A375 (cell line): ENCODE measurements around the gene TIMM44. TPM values are rescaled to one million over a fixed set of nuclear protein-coding genes. Genes with fewer than 3 reads are reported as not detected.

Source experiments
- total RNA-seq: library from RNA; depleted of rRNA; stranded (reverse); fragments of >200 nt; shearing (Covaris generic); gene quantifications from 2 replicates; pipeline ENCODE4 v1.2.3, GENCODE V29; 2014; rRNA removed

The TIMM44 gene
- total RNA-seq: 182 and 208 TPM in 2 replicates

GRCh38 chr19:7943444-7944176 lies at the start of gene TIMM44:
TSS of gene TIMM44 (minus strand) at chr19:7943666. CDS start at chr19:7943651, 15 bp downstream.

GRCh38 chr19:7926021-7926726 lies 17.3 kb downstream of the TIMM44 start, which contains the start of gene CTXN1:
TSS of gene CTXN1 (minus strand) at chr19:7926135. CDS start at chr19:7925538, 597 bp downstream.

GRCh38 chr19:7919610-7920518 lies 23.6 kb downstream of the TIMM44 start, which contains the start of gene SNAPC2:
TSS of gene SNAPC2 (plus strand) at chr19:7920338. CDS start at chr19:7920367, 29 bp downstream.

GRCh38 chr19:7914598-7915045 lies 28.8 kb downstream of the TIMM44 start, which contains the start of gene TGFBR3L:
TSS of gene TGFBR3L (plus strand) at chr19:7914830.

GRCh38 chr19:7903244-7904073 lies 40.0 kb downstream of the TIMM44 start, which contains the start of gene MAP2K7:
TSS of gene MAP2K7 (plus strand) at chr19:7903877. CDS start at chr19:7903945, 68 bp downstream.

GRCh38 chr19:7888145-7888825 lies 55.2 kb downstream of the TIMM44 start, which contains the start of gene LRRC8E:
TSS of gene LRRC8E (plus strand) at chr19:7888510. CDS start at chr19:7895604, 7,094 bp downstream.

Other genes starting within 250 kb of the TIMM44 start
- 0.34 and 0.41 TPM in 2 replicates for gene FCER2, start 241.5 kb downstream of the TIMM44 start, total RNA-seq
- not detected in 2 replicates for gene CLEC4G, start 211.6 kb downstream of the TIMM44 start, total RNA-seq
- not detected in 2 replicates for gene CD209, start 196.1 kb downstream of the TIMM44 start, total RNA-seq
- not detected in 2 replicates for gene CLEC4M, start 180.4 kb downstream of the TIMM44 start, total RNA-seq
- gene EVI5L, start 113.4 kb downstream of the TIMM44 start, total RNA-seq: 14.9 and 15.4 TPM in 2 replicates
- gene PRR36, start 69.3 kb downstream of the TIMM44 start, total RNA-seq: 0.27 TPM in 1 of 2 replicates, not detected in the other
- gene LRRC8E, start 55.2 kb downstream of the TIMM44 start, total RNA-seq: 11.6 and 14.7 TPM in 2 replicates
- 24.0 and 34.1 TPM in 2 replicates for gene MAP2K7, start 39.8 kb downstream of the TIMM44 start, total RNA-seq
- 1.1 and 1.6 TPM in 2 replicates for gene TGFBR3L, start 28.8 kb downstream of the TIMM44 start, total RNA-seq
- 33.9 and 34.5 TPM in 2 replicates for gene SNAPC2, start 23.3 kb downstream of the TIMM44 start, total RNA-seq
- gene CTXN1, start 17.5 kb downstream of the TIMM44 start, total RNA-seq: 9.7 and 12.0 TPM in 2 replicates
- gene ELAVL1, start 62.0 kb upstream of the TIMM44 start, total RNA-seq: 48.0 and 51.5 TPM in 2 replicates
- gene CCL25, start 109.1 kb upstream of the TIMM44 start, total RNA-seq: not detected in 2 replicates
- not detected in 2 replicates for gene FBN3, start 205.9 kb upstream of the TIMM44 start, total RNA-seq